ENCODE measurements around the gene PPFIA4. TPM values are rescaled to one million over a fixed set of nuclear protein-coding genes. Genes with fewer than 3 reads are reported as not detected.

The PPFIA4 gene
- total RNA-seq, 2 experiments from 2014 or later: 51.2 to 56.4 TPM

- Mint-ChIP-seq H3K27me3 (no peaks in the 10 kb centered on the region), H3K27ac (no peak overlapping the region), H3K9me3 (ENCODE audit: low read depth) (no peaks in the 10 kb centered on the region), H3K36me3 (ENCODE audit: low read depth) (no peaks in the 10 kb centered on the region), H3K4me3 (no peak overlapping the region), H3K4me1 (no peaks in the 10 kb centered on the region)
- DNase-seq (no peak), ATAC-seq (no peak)
- intact Hi-C loops (cut with DNase I, micrococcal nuclease): no loop called here
- CTCF ChIA-PET: interaction anchor here (1.3 to 2.7 kb wide), 2 partner anchors 12 to 24 kb away, joined by 3 to 8 read pairs; no protein-coding TSS in a partner anchor
- POLR2A ChIA-PET: no interaction called here
Observed at GRCh38 chr1:203065191-203065590, 38.9 kb downstream of the PPFIA4 start.

DNA sequence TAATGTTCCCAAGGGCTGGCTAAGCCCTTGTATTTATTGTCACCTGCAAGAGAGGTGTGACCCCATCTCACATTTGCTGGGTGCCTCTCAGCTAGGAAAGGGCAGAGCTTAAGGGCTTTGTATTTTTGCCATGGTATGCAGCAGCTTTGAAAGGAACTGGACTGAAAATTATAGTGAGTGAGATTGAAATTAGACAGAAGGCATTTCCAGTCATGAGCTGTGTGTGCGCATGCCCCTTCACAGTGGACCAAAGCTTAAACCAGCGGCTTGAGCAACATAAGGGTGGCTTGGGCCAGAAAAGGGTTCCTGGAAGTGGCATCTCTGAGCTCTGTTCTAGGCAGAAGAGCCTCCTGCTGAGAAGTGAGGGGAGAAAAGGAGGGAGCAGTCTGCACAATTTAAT is 39.7 kb downstream of the PPFIA4 start:
- Mint-ChIP-seq H3K4me3 (no peak overlapping the region), H3K4me1 (no peaks in the 10 kb centered on the region), H3K36me3 (ENCODE audit: low read depth) (no peaks in the 10 kb centered on the region), H3K27me3 (no peaks in the 10 kb centered on the region), H3K27ac (no peak overlapping the region), H3K9me3 (ENCODE audit: low read depth) (no peaks in the 10 kb centered on the region)
- ChIA-PET POLR2A (no interaction called here), CTCF (interaction anchor here (0.6 to 2.7 kb wide), 4 partner anchors 13 to 124 kb away, joined by 3 to 8 read pairs (median 4); no protein-coding TSS in a partner anchor)
- ATAC-seq: no peak
- no peak for DNase-seq
- intact Hi-C loops (cut with DNase I, micrococcal nuclease): no loop called here

DNA sequence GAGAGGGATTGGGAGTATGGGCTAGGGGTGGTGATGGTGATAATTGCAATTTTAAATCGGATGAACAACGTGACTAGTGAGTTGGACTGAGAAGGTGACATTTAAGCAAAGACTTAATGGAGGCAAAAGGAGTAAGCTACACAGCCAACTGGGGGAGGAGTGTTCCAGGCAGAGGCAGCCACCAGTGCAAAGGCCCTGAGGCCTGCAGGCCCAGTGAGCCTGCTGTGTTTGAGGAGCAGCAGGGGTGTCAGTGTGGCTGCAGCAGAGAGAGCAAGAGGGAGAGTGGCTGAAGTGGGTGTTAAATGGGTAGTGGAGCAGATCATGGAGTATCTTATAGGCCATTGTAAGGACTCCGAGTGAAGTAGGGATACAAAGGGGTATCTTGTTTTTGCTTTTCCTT is 40.7 kb downstream of the PPFIA4 start:
- Mint-ChIP-seq H3K4me3 (no peak overlapping the region), H3K9me3 (ENCODE audit: low read depth) (no peaks in the 10 kb centered on the region), H3K4me1 (no peaks in the 10 kb centered on the region), H3K27ac (no peak overlapping the region), H3K36me3 (ENCODE audit: low read depth) (peaks cover 4% of the 10 kb centered on the region), H3K27me3 (no peaks in the 10 kb centered on the region)
- intact Hi-C loops (cut with DNase I, micrococcal nuclease): no loop called here
- ChIA-PET POLR2A (no interaction called here), CTCF (interaction anchor here (0.6 to 2.7 kb wide), 2 partner anchors 14 to 65 kb away, joined by 3 to 8 read pairs; no protein-coding TSS in a partner anchor)
- no peak for DNase-seq
- ATAC-seq: no peak

GRCh38 chr1:203069030-203069747 is 42.9 kb downstream of the PPFIA4 start:
- peaks cover 7% of the 10 kb centered on the region for H3K36me3 Mint-ChIP-seq (ENCODE audit: low read depth)
- H3K27me3 Mint-ChIP-seq: peaks cover 14% of the 10 kb centered on the region
- ChIA-PET CTCF (no interaction called here), POLR2A (interaction anchor here (0.6 kb wide), 1 partner anchor 1538 kb away, joined by 3 read pairs; no protein-coding TSS in a partner anchor)
- no peaks in the 10 kb centered on the region for H3K4me1 Mint-ChIP-seq
- H3K4me3 Mint-ChIP-seq: no peak overlapping the region
- ATAC-seq (no peak), DNase-seq (no peak)
- no peak overlapping the region for H3K27ac Mint-ChIP-seq
- intact Hi-C loops (cut with DNase I, micrococcal nuclease): no loop called here
- H3K9me3 Mint-ChIP-seq (ENCODE audit: low read depth): no peaks in the 10 kb centered on the region

DNA sequence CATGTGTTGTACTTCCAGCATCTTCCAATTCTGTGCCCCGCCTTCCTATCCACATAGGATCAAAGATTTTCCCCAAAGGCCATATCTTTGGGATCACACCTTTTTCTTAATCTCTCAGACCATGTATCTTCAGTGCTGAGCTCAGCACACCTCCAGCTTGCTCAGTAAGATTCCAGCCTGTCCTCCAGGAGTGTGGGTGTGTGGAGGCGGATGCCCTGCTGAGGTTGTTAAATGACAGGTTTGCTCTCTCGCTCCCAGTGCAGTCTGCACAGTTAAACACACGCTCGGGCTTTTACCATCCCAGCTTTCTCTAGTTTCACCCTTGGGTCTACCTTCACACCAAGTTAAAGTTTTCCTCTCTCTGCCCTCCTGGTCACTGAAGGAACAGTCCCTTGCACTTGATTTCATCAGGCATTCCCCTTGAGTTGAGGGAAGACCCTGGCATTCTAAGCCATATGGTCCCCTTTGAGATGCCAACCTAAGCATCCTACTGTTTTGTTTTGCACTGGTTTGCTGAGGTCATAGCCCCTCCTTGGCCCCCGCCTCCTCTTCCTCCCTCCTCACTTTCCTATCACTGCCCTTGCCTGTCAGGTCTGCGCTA is 45.8 kb downstream of the PPFIA4 start:
- Mint-ChIP-seq H3K27ac (no peak overlapping the region), H3K9me3 (ENCODE audit: low read depth) (no peaks in the 10 kb centered on the region), H3K4me3 (no peak overlapping the region), H3K4me1 (peaks cover 5% of the 10 kb centered on the region), H3K36me3 (ENCODE audit: low read depth) (peaks cover 9% of the 10 kb centered on the region), H3K27me3 (peaks cover 32% of the 10 kb centered on the region)
- POLR2A ChIA-PET: no interaction called here
- ATAC-seq (no peak), DNase-seq (no peak)
- CTCF ChIA-PET: interaction anchor here (0.8 kb wide), 1 partner anchor 13 kb away, joined by 3 read pairs; no protein-coding TSS in a partner anchor
- intact Hi-C loops (cut with DNase I, micrococcal nuclease): no loop called here

GRCh38 chr1:203072911-203073310 is 46.6 kb downstream of the PPFIA4 start:
- ChIA-PET POLR2A (no interaction called here), CTCF (no interaction called here)
- Mint-ChIP-seq H3K27ac (no peak overlapping the region), H3K4me3 (no peak overlapping the region), H3K27me3 (peaks cover 38% of the 10 kb centered on the region), H3K9me3 (ENCODE audit: low read depth) (no peaks in the 10 kb centered on the region), H3K36me3 (ENCODE audit: low read depth) (peaks cover 9% of the 10 kb centered on the region), H3K4me1 (peaks cover 5% of the 10 kb centered on the region)
- intact Hi-C loops (cut with DNase I, micrococcal nuclease): no loop called here
- DNase-seq: no peak
- no peak for ATAC-seq

DNA sequence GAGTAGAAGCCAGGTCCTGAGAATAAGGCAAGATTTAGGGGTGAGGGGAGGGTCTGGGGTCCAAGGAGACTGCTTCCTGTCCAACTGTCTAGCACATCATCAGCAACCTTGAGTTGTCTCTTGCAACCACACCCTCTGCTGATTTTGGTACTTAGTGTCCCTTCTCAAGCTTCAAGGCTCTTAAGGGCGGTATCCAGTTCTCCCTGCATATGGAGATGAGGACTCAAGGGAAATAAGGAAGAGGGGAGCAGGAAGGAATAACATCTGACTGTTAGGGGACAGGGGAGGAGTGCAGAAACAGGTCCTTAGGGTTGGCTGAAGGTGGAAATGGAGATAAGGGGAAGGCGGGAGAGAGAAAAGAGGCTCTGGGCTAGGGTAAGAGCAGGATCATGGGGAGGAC is 47.2 kb downstream of the PPFIA4 start:
- DNase-seq (no peak), ATAC-seq (no peak)
- H3K36me3 Mint-ChIP-seq (ENCODE audit: low read depth): peaks cover 9% of the 10 kb centered on the region
- no peak overlapping the region for H3K27ac Mint-ChIP-seq
- POLR2A ChIA-PET: no interaction called here
- H3K27me3 Mint-ChIP-seq: peaks cover 41% of the 10 kb centered on the region
- intact Hi-C loops (cut with DNase I, micrococcal nuclease): no loop called here
- CTCF ChIA-PET: no interaction called here
- H3K4me1 Mint-ChIP-seq: peaks cover 5% of the 10 kb centered on the region
- no peak overlapping the region for H3K4me3 Mint-ChIP-seq
- H3K9me3 Mint-ChIP-seq (ENCODE audit: low read depth): no peaks in the 10 kb centered on the region

GRCh38 chr1:203074610-203075009 is 48.3 kb downstream of the PPFIA4 start:
- DNase-seq: no peak
- H3K9me3 Mint-ChIP-seq (ENCODE audit: low read depth): no peaks in the 10 kb centered on the region
- no peak overlapping the region for H3K27ac Mint-ChIP-seq
- H3K27me3 Mint-ChIP-seq: peaks cover 44% of the 10 kb centered on the region
- H3K36me3 Mint-ChIP-seq (ENCODE audit: low read depth): peaks cover 9% of the 10 kb centered on the region
- CTCF ChIA-PET: interaction anchor here (0.9 kb wide), 1 partner anchor 25 kb away, joined by 3 read pairs; no protein-coding TSS in a partner anchor
- no peak overlapping the region for H3K4me3 Mint-ChIP-seq
- peaks cover 5% of the 10 kb centered on the region for H3K4me1 Mint-ChIP-seq
- intact Hi-C loops (cut with DNase I, micrococcal nuclease): no loop called here
- POLR2A ChIA-PET: no interaction called here
- no peak for ATAC-seq

DNA sequence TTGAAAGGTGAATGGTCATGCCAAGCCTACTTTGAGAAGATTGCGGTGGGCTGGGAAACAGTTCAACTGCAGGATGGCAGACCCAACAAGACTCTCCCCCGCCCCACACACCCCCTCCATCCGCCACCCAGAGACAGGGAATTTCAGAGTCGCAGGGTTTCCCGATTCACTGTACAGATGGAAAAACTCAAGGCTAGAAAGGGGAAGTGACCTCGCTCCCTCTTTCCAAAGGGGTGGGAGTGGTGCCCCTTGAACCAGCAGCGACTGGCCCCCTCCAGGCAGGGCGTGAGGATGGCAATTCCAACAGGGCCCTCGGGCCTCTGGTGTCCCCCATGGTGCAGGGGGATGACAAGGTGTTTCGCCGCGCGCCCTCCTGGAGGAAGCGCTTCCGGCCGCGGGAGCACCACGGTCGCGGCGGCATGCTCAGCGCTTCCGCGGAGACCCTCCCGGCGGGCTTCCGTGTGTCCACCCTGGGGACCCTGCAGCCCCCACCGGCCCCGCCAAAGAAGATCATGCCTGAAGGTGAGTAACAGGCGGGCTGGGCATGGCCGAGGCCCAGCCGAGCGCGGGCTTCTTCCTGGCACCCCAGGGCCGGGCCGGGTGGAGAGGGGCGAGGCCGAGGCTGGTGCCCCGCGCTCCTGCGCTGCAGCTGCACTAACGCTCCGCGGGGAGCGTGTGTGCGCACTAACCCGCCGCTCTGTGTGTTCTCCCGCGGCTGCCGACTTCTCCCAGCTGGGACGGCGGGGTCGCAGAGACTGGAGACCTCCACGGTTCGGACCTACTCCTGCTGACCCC is 49.1 kb downstream of the PPFIA4 start:
- Mint-ChIP-seq H3K36me3 (ENCODE audit: low read depth) (peaks cover 9% of the 10 kb centered on the region), H3K9me3 (ENCODE audit: low read depth) (no peaks in the 10 kb centered on the region), H3K4me1 (peaks cover 5% of the 10 kb centered on the region), H3K27ac (no peak overlapping the region), H3K4me3 (no peak overlapping the region), H3K27me3 (peaks cover 44% of the 10 kb centered on the region)
- ChIA-PET CTCF (no interaction called here), POLR2A (no interaction called here)
- DNase-seq: peak; percentile 28
- ATAC-seq: peak; percentile 74
- intact Hi-C loops (cut with DNase I, micrococcal nuclease): no loop called here

GRCh38 chr1:203076031-203076511 is 49.8 kb downstream of the PPFIA4 start:
- Mint-ChIP-seq H3K27ac (no peak overlapping the region), H3K36me3 (ENCODE audit: low read depth) (peaks cover 9% of the 10 kb centered on the region), H3K4me3 (peak overlapping the region; percentile 19), H3K27me3 (peaks cover 44% of the 10 kb centered on the region), H3K9me3 (ENCODE audit: low read depth) (no peaks in the 10 kb centered on the region), H3K4me1 (peaks cover 5% of the 10 kb centered on the region)
- ChIA-PET POLR2A (no interaction called here), CTCF (interaction anchor here (0.9 to 1.5 kb wide), 3 partner anchors 32 to 268 kb away, joined by 3 to 5 read pairs (median 3); no protein-coding TSS in a partner anchor)
- no peak for DNase-seq
- ATAC-seq: no peak
- intact Hi-C loops (cut with DNase I, micrococcal nuclease): no loop called here

- Mint-ChIP-seq H3K27ac (no peak overlapping the region), H3K4me3 (no peak overlapping the region), H3K9me3 (ENCODE audit: low read depth) (no peaks in the 10 kb centered on the region), H3K27me3 (peaks cover 44% of the 10 kb centered on the region), H3K4me1 (peaks cover 5% of the 10 kb centered on the region), H3K36me3 (ENCODE audit: low read depth) (peaks cover 3% of the 10 kb centered on the region)
- intact Hi-C loops (cut with DNase I, micrococcal nuclease): no loop called here
- no peak for DNase-seq
- ChIA-PET POLR2A (no interaction called here), CTCF (interaction anchor here (0.6 to 1.5 kb wide), 7 partner anchors 9 to 352 kb away, joined by 3 to 5 read pairs (median 3); partner anchors contain the start of gene MYOG)
- ATAC-seq: no peak
Observed at GRCh38 chr1:203077367-203077766, 51.1 kb downstream of the PPFIA4 start.
